A549 (cell line): Measurements from ENCODE around the gene POLR2H. TPM values are rescaled to one million over a fixed set of nuclear protein-coding genes. Genes with fewer than 3 reads are reported as not detected.

Experiments
- ATAC-seq, 2 experiments: fragments of 200-7000 bp in 1 of 2; fragments of >200 bp in 1 of 2; cut with Nextera tagmentation in 1 of 2; cut with Tn5 transposase in 1 of 2; 3 replicates each; pipeline versions ENCODE4 v1.8.0 to v1.9.1; 2018 to 2020; ENCODE audit warnings: mild to moderate bottlenecking in 1 of 2, moderate library complexity in 1 of 2
- CTCF ChIA-PET: fragments of 300-600 bp; sonication (Branson Sonifier 250); formaldehyde crosslinking; extraction: SDS; loops from one replicate; lab custom pipeline; 2021; ENCODE audit warnings: antibody characterized with exemption, inconsistent platforms; lab: Yijun Ruan, JAX
- POLR2A ChIA-PET: fragments of 350-600 bp; formaldehyde crosslinking; extraction: SDS; loops from one replicate; lab custom pipeline; 2021; ENCODE audit warnings: antibody characterized with exemption, inconsistent platforms; lab: Yijun Ruan, JAX
- DNase-seq, 2 experiments: peaks; one replicate each; pipeline versions ENCODE4 v3.0.0 to v3.0.0-alpha.2; 2011 to 2016; ENCODE audit warnings: low read depth in 1 of 2, low spot score in 1 of 2
- FAIRE-seq: peaks from 2 replicates; lab custom pipeline; 2011; peaks lifted over from hg19 to GRCh38; lab: Jason Lieb, UNC
- H3K27ac ChIP-seq, 2 experiments: fragments of >200 bp; sonication (Bioruptor Twin); formaldehyde crosslinking; 3 replicates each; pipeline ENCODE4 v1.5.1; 2016 to 2017
- H3K4me1 ChIP-seq: fragments of >200 bp; sonication (Bioruptor Twin); formaldehyde crosslinking; 3 replicates; pipeline ENCODE4 v1.6.1; 2016
- H3K4me2 ChIP-seq: fragments of >200 bp; sonication (Bioruptor Twin); formaldehyde crosslinking; 3 replicates; pipeline ENCODE4 v1.6.1; 2016
- H3K4me3 ChIP-seq: fragments of >200 bp; sonication (Bioruptor Twin); formaldehyde crosslinking; 3 replicates; pipeline ENCODE4 v1.5.1; 2016
- H3K9me3 ChIP-seq: fragments of >200 bp; sonication (Bioruptor Twin); formaldehyde crosslinking; 3 replicates; pipeline ENCODE4 v1.6.1; 2016
- BHLHE40 ChIP-seq: IDR thresholded peaks from 2 replicates; pipeline ENCODE4 v1.6.1; 2012; ENCODE audit warnings: low read depth, low read length, inconsistent platforms
- CEBPB ChIP-seq, 2 experiments: fragments of >200 bp in 1 of 2; sonication (Bioruptor Twin) in 1 of 2; formaldehyde crosslinking in 1 of 2; IDR thresholded peaks; 2 replicates each; pipeline ENCODE4 v1.6.1; 2012 to 2016
- CHD4 ChIP-seq: fragments of 200-600 bp; sonication (generic); IDR thresholded peaks from 2 replicates; pipeline ENCODE4 v1.6.1; 2016; ENCODE audit warnings: antibody characterized with exemption, mild to moderate bottlenecking, borderline replicate concordance
- EHF ChIP-seq: fragments of 250-450 bp; sonication (Bioruptor Pico); IDR thresholded peaks from 2 replicates; pipeline ENCODE4 v1.5.0; 2020; ENCODE audit warnings: mild to moderate bottlenecking
- EHMT2 ChIP-seq: fragments of 200-600 bp; sonication (generic); IDR thresholded peaks from 2 replicates; pipeline ENCODE4 v1.6.1; 2016; ENCODE audit warnings: antibody characterized with exemption, low read depth, mild to moderate bottlenecking, moderate library complexity
- EP300 ChIP-seq, 2 experiments: fragments of >200 bp; sonication (Bioruptor Twin); formaldehyde crosslinking; IDR thresholded peaks; 2 replicates in 1 of 2; 3 replicates in 1 of 2; pipeline ENCODE4 v1.6.1; 2016 to 2017
- ESRRA ChIP-seq: fragments of 150-350 bp; IDR thresholded peaks from 2 replicates; pipeline ENCODE4 v1.6.1; 2014; ENCODE audit warnings: mild to moderate bottlenecking, low read length, borderline replicate concordance
- FOSL2 ChIP-seq, 2 experiments: fragments of 450-650 bp in 1 of 2; fragments of >200 bp in 1 of 2; sonication (Bioruptor Twin) in 1 of 2; formaldehyde crosslinking; IDR thresholded peaks; 2 replicates each; pipeline versions ENCODE4 v1.5.0 to v1.6.1; 2016 to 2020; ENCODE audit warnings: mild to moderate bottlenecking in 1 of 2, moderate library complexity in 1 of 2
- GATA3 ChIP-seq: IDR thresholded peaks from 2 replicates; pipeline ENCODE4 v1.6.1; 2012; ENCODE audit warnings: borderline replicate concordance
- HDAC2 ChIP-seq: fragments of 200-600 bp; sonication (generic); IDR thresholded peaks from 2 replicates; pipeline ENCODE4 v1.6.1; 2016
- JUN ChIP-seq, 2 experiments: fragments of >200 bp; sonication (Bioruptor Twin); formaldehyde crosslinking; IDR thresholded peaks; 2 replicates in 1 of 2; 3 replicates in 1 of 2; pipeline ENCODE4 v1.6.1; 2016 to 2017
- KDM1A ChIP-seq: fragments of 200-600 bp; sonication (generic); IDR thresholded peaks from 2 replicates; pipeline ENCODE4 v1.6.1; 2016; ENCODE audit warnings: low read depth, mild to moderate bottlenecking
- MYC ChIP-seq: IDR thresholded peaks from 2 replicates; pipeline ENCODE4 v1.6.1; 2012; ENCODE audit warnings: mild to moderate bottlenecking, inconsistent platforms, low read length, improper control_type of control experiment, borderline replicate concordance
- NFE2L2 ChIP-seq: fragments of 150-350 bp; conservative IDR thresholded peaks from 2 replicates; pipeline ENCODE4 v1.6.1; 2014; ENCODE audit warnings: low read length
- NPAS2 ChIP-seq: fragments of 250-450 bp; sonication (Bioruptor Pico); IDR thresholded peaks from 2 replicates; pipeline ENCODE4 v1.8.0; 2022; ENCODE audit warnings: mild to moderate bottlenecking, moderate library complexity, borderline replicate concordance
- NR3C1 ChIP-seq: fragments of >200 bp; sonication (Bioruptor Twin); formaldehyde crosslinking; IDR thresholded peaks from 3 replicates; pipeline ENCODE4 v1.6.1; 2017
- POLR2A ChIP-seq: IDR thresholded peaks from 2 replicates; pipeline ENCODE4 v1.6.1; 2012; ENCODE audit warnings: mild to moderate bottlenecking, low read length
- RAD21 ChIP-seq, 2 experiments: fragments of >200 bp in 1 of 2; sonication (Bioruptor Twin) in 1 of 2; formaldehyde crosslinking in 1 of 2; IDR thresholded peaks in 1 of 2; conservative IDR thresholded peaks in 1 of 2; 2 replicates in 1 of 2; 3 replicates in 1 of 2; pipeline ENCODE4 v1.6.1; 2012 to 2018; ENCODE audit warnings: inconsistent platforms in 1 of 2
- RNF2 ChIP-seq: fragments of 200-600 bp; sonication (generic); IDR thresholded peaks from 2 replicates; pipeline ENCODE4 v1.6.1; 2016; ENCODE audit warnings: low read depth, mild to moderate bottlenecking, antibody characterized with exemption, moderate library complexity, borderline replicate concordance
- SMC3 ChIP-seq: fragments of >200 bp; sonication (Bioruptor Twin); formaldehyde crosslinking; IDR thresholded peaks from 3 replicates; pipeline ENCODE4 v1.6.1; 2018; ENCODE audit warnings: inconsistent platforms
- SREBF2 ChIP-seq: fragments of 450-650 bp; IDR thresholded peaks from 2 replicates; pipeline ENCODE4 v1.6.1; 2014; ENCODE audit warnings: mild to moderate bottlenecking, moderate library complexity
- TFCP2L1 ChIP-seq: fragments of 250-450 bp; sonication (Bioruptor Pico); IDR thresholded peaks from 2 replicates; pipeline ENCODE4 v1.5.0; 2021; ENCODE audit warnings: mild to moderate bottlenecking
- TP53 ChIP-seq: fragments of 250-450 bp; sonication (Bioruptor Pico); IDR thresholded peaks from 2 replicates; pipeline ENCODE4 v1.5.0; 2021; ENCODE audit warnings: mild to moderate bottlenecking, moderate library complexity
- ZFP36 ChIP-seq: fragments of 450-650 bp; IDR thresholded peaks from 2 replicates; pipeline ENCODE4 v1.6.1; 2014; ENCODE audit warnings: borderline replicate concordance; ENCODE audit not compliant: partially characterized antibody
- WGBS: methylation state at CpG from one replicate; pipeline ENCODE4 v1.1.6; 2017; ENCODE audit errors: missing lambda C conversion rate; 5-methylcytosine and 5-hydroxymethylcytosine counted together
- polyA plus RNA-seq, 4 experiments: library from polyadenylated mRNA; depleted of rRNA in 3 of 4; stranded (reverse); fragments of >200 nt; fragmentation: RNase III in 1 of 4; extraction: RNeasy Plus Mini Kit Qiagen cat#74134 plus additional on column Dnase treatment in 1 of 4; gene quantifications; 2 replicates in 3 of 4; 3 replicates in 1 of 4; pipeline ENCODE4 v1.2.3, GENCODE V29; 2011 to 2017
- TF ChIP-seq, protein P1 (sequence below): fragments of 200-600 bp; sonication (generic); IDR thresholded peaks from 2 replicates; pipeline ENCODE4 v1.6.1; 2016; ENCODE audit warnings: antibody characterized with exemption, mild to moderate bottlenecking, moderate library complexity
- TF ChIP-seq, protein P2 (sequence below): fragments of 250-450 bp; sonication (Bioruptor Pico); IDR thresholded peaks from 2 replicates; pipeline ENCODE4 v1.5.0; 2020; ENCODE audit warnings: low read depth, mild to moderate bottlenecking, moderate library complexity
- TF ChIP-seq, protein P3 (sequence below): IDR thresholded peaks from 2 replicates; pipeline ENCODE4 v1.6.1; 2012
- TF ChIP-seq, protein P4 (sequence below): fragments of >200 bp; sonication (Bioruptor Twin); formaldehyde crosslinking; IDR thresholded peaks from 2 replicates; pipeline ENCODE4 v1.6.1; 2016
- TF ChIP-seq, protein P5 (sequence below): IDR thresholded peaks from 2 replicates; pipeline ENCODE4 v1.6.1; 2012
- TF ChIP-seq, protein P6 (sequence below): fragments of 150-350 bp; IDR thresholded peaks from 2 replicates; pipeline ENCODE4 v1.6.1; 2014; ENCODE audit warnings: low read depth, mild to moderate bottlenecking, low read length

POLR2H gene
- polyA plus RNA-seq, 2 of the 4 experiments (the other 2 are of a cell fraction) = 104 to 127 TPM

DNA sequence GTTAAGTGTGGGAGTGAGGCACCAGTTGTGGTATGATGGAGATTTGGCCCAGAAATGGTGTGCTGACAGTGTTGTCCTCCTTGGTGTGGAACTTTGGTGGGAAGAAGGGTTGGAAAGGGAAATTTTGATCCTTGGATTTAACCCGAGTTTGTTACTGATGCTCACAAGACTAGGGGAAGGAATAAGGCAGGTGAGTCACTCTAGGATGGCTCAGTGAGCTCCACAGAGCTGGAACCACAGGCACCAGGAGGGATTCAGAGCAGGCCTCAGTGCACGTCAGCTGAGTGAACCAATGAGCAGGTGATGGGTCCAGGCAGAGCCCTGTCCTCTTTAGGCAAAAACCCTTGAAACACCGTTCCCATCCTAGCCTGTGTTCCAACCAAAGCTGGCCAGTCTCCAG is 29.8 kb downstream of the POLR2H start:
- CTCF ChIA-PET = interaction anchor here (7.2 kb wide), 1 partner anchor 19 kb away, joined by 38 read pairs; no protein-coding TSS in a partner anchor
- TF ChIP-seq JUN (IDR thresholded peaks at IDR 0.05) (no peak), NPAS2 (CRISPR knock-in tag) (no peak), GATA3 (no peak), EP300 (IDR thresholded peaks at IDR 0.05) (no peak), RAD21 (conservative IDR thresholded peaks at IDR 0.05 in 1 of 2, IDR thresholded peaks at IDR 0.05 in 1 of 2) (no peak), HDAC2 (no peak), EHMT2 (no peak), ESRRA (no peak), CEBPB (IDR thresholded peaks at IDR 0.05) (no peak), EHF (CRISPR knock-in tag) (no peak), FOSL2 (IDR thresholded peaks at IDR 0.05) (no peak), FOSL2 (CRISPR knock-in tag; IDR thresholded peaks at IDR 0.05) (no peak), MYC (no peak), CHD4 (no peak), BHLHE40 (no peak), NFE2L2 (no peak)
- TF ChIP-seq, protein P1, sequence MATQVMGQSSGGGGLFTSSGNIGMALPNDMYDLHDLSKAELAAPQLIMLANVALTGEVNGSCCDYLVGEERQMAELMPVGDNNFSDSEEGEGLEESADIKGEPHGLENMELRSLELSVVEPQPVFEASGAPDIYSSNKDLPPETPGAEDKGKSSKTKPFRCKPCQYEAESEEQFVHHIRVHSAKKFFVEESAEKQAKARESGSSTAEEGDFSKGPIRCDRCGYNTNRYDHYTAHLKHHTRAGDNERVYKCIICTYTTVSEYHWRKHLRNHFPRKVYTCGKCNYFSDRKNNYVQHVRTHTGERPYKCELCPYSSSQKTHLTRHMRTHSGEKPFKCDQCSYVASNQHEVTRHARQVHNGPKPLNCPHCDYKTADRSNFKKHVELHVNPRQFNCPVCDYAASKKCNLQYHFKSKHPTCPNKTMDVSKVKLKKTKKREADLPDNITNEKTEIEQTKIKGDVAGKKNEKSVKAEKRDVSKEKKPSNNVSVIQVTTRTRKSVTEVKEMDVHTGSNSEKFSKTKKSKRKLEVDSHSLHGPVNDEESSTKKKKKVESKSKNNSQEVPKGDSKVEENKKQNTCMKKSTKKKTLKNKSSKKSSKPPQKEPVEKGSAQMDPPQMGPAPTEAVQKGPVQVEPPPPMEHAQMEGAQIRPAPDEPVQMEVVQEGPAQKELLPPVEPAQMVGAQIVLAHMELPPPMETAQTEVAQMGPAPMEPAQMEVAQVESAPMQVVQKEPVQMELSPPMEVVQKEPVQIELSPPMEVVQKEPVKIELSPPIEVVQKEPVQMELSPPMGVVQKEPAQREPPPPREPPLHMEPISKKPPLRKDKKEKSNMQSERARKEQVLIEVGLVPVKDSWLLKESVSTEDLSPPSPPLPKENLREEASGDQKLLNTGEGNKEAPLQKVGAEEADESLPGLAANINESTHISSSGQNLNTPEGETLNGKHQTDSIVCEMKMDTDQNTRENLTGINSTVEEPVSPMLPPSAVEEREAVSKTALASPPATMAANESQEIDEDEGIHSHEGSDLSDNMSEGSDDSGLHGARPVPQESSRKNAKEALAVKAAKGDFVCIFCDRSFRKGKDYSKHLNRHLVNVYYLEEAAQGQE = no peak
- TF ChIP-seq, protein P2, sequence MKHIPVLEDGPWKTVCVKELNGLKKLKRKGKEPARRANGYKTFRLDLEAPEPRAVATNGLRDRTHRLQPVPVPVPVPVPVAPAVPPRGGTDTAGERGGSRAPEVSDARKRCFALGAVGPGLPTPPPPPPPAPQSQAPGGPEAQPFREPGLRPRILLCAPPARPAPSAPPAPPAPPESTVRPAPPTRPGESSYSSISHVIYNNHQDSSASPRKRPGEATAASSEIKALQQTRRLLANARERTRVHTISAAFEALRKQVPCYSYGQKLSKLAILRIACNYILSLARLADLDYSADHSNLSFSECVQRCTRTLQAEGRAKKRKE (CRISPR knock-in tag) = no peak
- TF ChIP-seq, protein P3, sequence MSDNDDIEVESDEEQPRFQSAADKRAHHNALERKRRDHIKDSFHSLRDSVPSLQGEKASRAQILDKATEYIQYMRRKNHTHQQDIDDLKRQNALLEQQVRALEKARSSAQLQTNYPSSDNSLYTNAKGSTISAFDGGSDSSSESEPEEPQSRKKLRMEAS = no peak
- TF ChIP-seq, protein P4, sequence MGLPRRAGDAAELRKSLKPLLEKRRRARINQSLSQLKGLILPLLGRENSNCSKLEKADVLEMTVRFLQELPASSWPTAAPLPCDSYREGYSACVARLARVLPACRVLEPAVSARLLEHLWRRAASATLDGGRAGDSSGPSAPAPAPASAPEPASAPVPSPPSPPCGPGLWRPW = no peak
- TF ChIP-seq, protein P5, sequence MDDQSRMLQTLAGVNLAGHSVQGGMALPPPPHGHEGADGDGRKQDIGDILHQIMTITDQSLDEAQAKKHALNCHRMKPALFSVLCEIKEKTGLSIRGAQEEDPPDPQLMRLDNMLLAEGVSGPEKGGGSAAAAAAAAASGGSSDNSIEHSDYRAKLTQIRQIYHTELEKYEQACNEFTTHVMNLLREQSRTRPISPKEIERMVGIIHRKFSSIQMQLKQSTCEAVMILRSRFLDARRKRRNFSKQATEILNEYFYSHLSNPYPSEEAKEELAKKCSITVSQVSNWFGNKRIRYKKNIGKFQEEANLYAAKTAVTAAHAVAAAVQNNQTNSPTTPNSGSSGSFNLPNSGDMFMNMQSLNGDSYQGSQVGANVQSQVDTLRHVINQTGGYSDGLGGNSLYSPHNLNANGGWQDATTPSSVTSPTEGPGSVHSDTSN = no peak
- H3K4me3 ChIP-seq = no peak overlapping the region
- 49% methylated on average over 3 of the region's 3 CpGs for WGBS
- no peak for FAIRE-seq
- no peak for DNase-seq
- POLR2A ChIA-PET = no interaction called here
- no peaks in the 10 kb centered on the region for H3K9me3 ChIP-seq
- H3K4me1 ChIP-seq = no peaks in the 10 kb centered on the region
- no peak overlapping the region for H3K4me2 ChIP-seq
- no peak for ATAC-seq
- no peak overlapping the region for H3K27ac ChIP-seq

DNA sequence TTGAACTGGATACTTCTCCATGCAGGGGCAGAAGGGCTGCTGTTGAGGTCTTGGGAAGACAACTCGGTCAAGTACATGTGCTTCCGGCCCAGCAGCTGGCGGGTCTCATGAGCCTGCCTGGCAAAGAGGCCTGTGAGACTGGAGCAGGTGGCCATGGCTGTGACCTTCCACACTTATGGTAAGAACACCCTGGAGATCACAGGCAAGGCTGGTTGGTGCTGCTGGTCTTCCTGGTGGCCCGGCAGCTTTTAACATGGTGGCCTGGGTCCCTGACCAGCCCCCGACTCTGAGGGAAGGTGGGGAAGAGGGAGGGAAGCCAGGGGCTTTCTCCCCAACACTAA is 33.8 kb downstream of the POLR2H start:
- DNase-seq (no peak), FAIRE-seq (no peak), ATAC-seq (no peak)
- no peak overlapping the region for H3K4me2 ChIP-seq
- POLR2A ChIA-PET = no interaction called here
- H3K4me3 ChIP-seq = no peak overlapping the region
- no peaks in the 10 kb centered on the region for H3K9me3 ChIP-seq
- CTCF ChIA-PET = interaction anchor here (1.5 to 7.2 kb wide), 2 partner anchors 23 to 119 kb away, joined by 5 to 38 read pairs; no protein-coding TSS in a partner anchor
- H3K27ac ChIP-seq = no peak overlapping the region
- WGBS = 60% methylated on average over 5 of the region's 5 CpGs
- TF ChIP-seq ESRRA (no peak), SMC3 (no peak), SREBF2 (no peak), ZFP36 (no peak), KDM1A (no peak), NR3C1 (no peak), RNF2 (no peak), TP53 (CRISPR knock-in tag) (no peak), TFCP2L1 (no peak), POLR2A (no peak)
- TF ChIP-seq, protein P6, sequence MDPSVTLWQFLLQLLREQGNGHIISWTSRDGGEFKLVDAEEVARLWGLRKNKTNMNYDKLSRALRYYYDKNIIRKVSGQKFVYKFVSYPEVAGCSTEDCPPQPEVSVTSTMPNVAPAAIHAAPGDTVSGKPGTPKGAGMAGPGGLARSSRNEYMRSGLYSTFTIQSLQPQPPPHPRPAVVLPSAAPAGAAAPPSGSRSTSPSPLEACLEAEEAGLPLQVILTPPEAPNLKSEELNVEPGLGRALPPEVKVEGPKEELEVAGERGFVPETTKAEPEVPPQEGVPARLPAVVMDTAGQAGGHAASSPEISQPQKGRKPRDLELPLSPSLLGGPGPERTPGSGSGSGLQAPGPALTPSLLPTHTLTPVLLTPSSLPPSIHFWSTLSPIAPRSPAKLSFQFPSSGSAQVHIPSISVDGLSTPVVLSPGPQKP = no peak
- TF ChIP-seq, protein P2 (CRISPR knock-in tag) = no peak
- 0 out of 3 replicates have a peak, but pooled peaks cover 3% of the 10 kb centered on the region for H3K4me1 ChIP-seq
